Measurements from ENCODE around the gene ATOSB.
"Not testable (repeated sequence)": the region's sequence is repeated elsewhere in the genome, so short reads cannot be mapped to it uniquely, and the experiment has no call there.

Gene ATOSB

DNA sequence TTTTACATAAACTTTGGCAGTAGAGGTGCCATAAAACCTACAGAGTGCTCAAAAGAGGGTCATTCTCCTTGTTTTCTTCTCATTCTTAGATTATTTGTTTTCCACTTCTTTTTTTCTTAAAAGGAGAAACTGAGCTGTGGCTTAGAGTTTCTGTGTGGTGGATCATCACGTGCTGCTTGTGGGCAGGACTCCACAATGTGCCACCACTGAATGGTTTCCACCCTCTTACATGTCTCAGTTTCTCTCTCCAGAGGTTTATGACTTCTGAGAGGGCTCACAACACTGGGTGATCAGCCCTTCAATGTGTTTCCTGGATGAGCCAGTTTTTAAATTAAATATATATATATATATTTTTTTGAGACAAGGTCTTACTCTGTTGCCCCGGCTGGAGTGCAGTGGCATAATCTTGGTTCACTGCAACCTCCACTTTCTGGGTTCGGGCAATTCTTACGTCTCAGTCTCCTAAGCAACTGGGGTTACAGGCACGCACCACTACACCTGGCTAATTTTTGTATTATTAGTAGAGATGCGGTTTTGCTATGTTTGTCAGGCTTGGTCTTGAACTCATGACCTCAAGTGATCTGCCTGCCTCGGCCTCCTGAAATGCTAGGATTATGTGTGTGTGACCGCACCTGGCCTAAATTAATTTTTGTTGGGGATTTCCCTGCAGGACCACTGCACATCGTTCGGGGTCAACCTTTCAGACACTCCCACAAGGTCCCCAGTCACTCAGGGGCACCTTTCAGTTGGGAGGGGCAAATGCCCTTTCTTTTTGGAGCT lies 43.0 kb upstream of the ATOSB start:
- Mint-ChIP-seq H3K27ac (no peak overlapping the region), H3K36me3 (ENCODE audit: low read depth) (no peaks in the 10 kb centered on the region), H3K27me3 (ENCODE audit: low read depth, poor library complexity) (no peaks in the 10 kb centered on the region), H3K9me3 (peaks cover 28% of the 10 kb centered on the region), H3K4me3 (no peak overlapping the region), H3K4me1 (peaks cover 14% of the 10 kb centered on the region)
- no peak for DNase-seq
- TF ChIP-seq, protein P1, sequence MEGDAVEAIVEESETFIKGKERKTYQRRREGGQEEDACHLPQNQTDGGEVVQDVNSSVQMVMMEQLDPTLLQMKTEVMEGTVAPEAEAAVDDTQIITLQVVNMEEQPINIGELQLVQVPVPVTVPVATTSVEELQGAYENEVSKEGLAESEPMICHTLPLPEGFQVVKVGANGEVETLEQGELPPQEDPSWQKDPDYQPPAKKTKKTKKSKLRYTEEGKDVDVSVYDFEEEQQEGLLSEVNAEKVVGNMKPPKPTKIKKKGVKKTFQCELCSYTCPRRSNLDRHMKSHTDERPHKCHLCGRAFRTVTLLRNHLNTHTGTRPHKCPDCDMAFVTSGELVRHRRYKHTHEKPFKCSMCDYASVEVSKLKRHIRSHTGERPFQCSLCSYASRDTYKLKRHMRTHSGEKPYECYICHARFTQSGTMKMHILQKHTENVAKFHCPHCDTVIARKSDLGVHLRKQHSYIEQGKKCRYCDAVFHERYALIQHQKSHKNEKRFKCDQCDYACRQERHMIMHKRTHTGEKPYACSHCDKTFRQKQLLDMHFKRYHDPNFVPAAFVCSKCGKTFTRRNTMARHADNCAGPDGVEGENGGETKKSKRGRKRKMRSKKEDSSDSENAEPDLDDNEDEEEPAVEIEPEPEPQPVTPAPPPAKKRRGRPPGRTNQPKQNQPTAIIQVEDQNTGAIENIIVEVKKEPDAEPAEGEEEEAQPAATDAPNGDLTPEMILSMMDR (IDR thresholded peaks at IDR 0.05) = no peak

DNA sequence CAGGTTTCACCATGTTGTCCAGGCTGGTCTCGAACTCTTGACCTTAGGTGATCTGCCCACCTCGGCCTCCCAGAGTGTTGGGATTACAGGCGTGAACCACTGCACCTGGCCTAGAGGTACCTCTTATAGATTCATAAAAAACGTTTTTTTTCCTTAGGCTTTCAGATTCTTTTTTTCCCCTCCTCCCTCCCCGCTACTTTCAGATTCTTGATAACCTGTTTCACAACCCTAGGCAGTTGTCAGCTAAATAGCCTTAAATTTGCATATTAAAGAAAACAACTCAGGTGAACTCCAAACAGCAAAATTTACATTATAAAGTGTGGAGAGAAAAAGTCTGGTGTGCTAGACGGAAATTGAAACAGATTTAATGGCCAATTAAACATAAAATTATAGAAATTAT lies 42.2 kb upstream of the ATOSB start:
- not testable (repeated sequence) for DNase-seq; H3K27ac Mint-ChIP-seq; H3K4me1 Mint-ChIP-seq; H3K4me3 Mint-ChIP-seq; H3K27me3 Mint-ChIP-seq (ENCODE audit: low read depth, poor library complexity); H3K36me3 Mint-ChIP-seq (ENCODE audit: low read depth)
- H3K9me3 Mint-ChIP-seq = peaks cover 28% of the 10 kb centered on the region

DNA sequence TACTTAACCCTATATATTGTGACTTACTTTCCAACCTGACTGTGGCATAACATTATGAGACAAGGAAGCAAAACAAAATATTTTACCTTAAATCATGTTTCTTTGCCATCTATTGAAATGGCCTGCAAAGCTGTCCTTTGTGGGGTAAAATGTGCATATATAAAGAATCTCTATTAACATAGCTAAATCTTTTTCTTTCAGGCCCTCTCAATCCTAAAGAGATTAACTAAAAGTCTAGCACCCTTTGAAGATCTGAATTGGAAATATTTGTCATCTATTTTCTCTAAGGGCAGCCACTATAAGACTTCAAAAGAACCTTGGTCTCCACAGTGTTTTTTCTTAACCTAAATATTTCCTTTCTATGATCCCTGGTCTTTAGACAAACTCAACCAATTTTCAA lies 41.1 kb upstream of the ATOSB start:
- Mint-ChIP-seq H3K36me3 (ENCODE audit: low read depth) (no peaks in the 10 kb centered on the region), H3K9me3 (peaks cover 28% of the 10 kb centered on the region), H3K4me3 (no peak overlapping the region), H3K27me3 (ENCODE audit: low read depth, poor library complexity) (no peaks in the 10 kb centered on the region), H3K27ac (no peak overlapping the region), H3K4me1 (no peaks in the 10 kb centered on the region)
- no peak for DNase-seq
- TF ChIP-seq, protein P1 (IDR thresholded peaks at IDR 0.05) = no peak

DNA sequence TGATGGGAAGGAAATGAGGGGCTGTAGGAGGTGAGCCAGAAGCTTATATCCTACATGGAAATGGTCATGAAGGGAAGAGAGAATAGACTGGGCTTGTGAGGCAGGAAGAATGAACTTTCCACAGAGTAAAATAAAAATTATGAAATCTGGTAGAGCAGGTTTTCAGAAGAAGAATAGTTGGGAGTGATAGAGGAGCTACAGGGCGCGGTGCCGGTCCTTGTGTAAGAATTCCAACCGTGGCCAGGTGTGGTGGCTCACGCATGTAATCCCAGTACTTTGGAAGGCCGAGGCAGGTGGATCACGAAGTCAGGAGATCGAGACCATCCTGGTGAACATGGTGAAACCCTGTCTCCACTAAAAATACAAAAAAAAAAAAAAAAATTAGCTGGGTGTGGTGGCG lies 37.3 kb upstream of the ATOSB start:
- no peak for DNase-seq
- Mint-ChIP-seq H3K4me3 (no peak overlapping the region), H3K27me3 (ENCODE audit: low read depth, poor library complexity) (no peaks in the 10 kb centered on the region), H3K9me3 (peaks cover 26% of the 10 kb centered on the region), H3K27ac (no peak overlapping the region), H3K4me1 (no peaks in the 10 kb centered on the region), H3K36me3 (ENCODE audit: low read depth) (no peaks in the 10 kb centered on the region)
- TF ChIP-seq, protein P1 (IDR thresholded peaks at IDR 0.05) = no peak

DNA sequence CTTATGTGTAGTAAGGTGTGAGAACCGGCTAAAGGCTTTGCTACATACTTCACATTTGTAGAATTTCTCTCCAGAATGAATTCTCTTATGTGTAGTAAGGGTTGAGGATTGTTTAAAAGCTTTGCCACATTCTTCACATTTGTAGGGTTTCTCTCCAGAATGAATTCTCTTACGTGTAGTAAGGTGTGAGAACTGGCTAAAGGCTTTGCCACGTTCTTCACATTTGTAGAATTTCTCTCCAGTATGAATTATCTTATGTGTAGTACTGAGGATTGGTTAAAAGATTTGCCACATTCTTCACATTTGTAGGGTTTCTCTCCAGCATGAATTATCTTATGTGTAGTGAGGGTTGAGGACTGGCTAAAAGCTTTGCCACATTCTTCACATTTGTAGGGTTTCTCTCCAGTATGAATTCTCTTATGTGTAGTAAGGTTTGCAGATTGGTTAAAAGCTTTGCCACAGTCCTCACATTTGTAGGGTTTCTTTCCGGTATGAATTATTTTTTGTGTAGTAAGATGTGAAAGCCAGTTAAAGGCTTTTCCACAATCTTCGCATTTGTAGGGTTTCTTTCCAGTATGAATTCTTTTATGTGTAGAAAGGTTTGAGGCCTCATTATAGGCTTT lies 32.4 kb upstream of the ATOSB start:
- peaks cover 59% of the 10 kb centered on the region for H3K9me3 Mint-ChIP-seq
- H3K27me3 Mint-ChIP-seq (ENCODE audit: low read depth, poor library complexity); H3K36me3 Mint-ChIP-seq (ENCODE audit: low read depth); H3K27ac Mint-ChIP-seq; H3K4me3 Mint-ChIP-seq; H3K4me1 Mint-ChIP-seq; DNase-seq: not testable (repeated sequence)

DNA sequence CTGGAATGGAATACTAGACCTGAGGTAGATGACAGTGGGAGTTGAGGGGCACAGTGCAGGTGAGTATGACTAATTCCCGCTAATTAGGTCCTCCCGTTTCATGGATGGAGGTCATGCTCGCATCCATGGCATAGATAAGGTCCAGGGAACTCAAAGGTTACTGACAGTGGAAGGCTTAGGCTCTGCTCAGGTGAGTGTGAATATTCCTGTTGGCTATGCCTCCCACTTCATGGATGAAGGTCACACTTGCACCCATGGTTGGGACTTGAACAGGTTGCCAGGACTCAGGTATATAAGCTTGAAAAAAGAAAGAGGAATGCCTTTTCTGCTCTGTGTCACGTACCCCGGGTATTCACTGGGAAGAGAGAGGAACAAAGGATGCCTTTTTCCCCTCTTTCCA lies 26.4 kb upstream of the ATOSB start:
- no peak for DNase-seq
- TF ChIP-seq, protein P1 (IDR thresholded peaks at IDR 0.05) = no peak
- H3K36me3 Mint-ChIP-seq (ENCODE audit: low read depth) = no peaks in the 10 kb centered on the region

DNA sequence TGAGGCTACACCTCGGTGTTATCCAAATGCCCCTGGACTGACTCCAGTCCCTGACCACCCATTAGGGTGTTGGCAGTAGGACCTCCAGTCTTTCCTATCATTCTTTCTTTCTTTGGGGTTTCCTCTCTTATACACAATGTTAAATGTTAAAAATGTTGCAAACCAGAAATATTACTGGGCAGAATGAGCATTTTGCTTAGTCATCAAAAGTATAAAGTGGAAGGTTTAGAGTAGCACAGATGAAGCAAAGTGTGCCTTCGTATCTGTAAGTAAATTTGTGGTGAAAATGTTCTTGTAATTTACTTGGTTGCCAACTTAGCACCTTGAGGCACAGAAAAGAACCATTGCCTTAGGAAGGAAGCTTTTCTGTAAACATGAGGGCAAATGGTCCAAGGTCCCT lies 24.4 kb upstream of the ATOSB start:
- no peak for DNase-seq
- no peak overlapping the region for H3K27ac Mint-ChIP-seq

More for the DNA sequence above, 26.4 kb upstream of the ATOSB start:
- Mint-ChIP-seq H3K4me1 (no peaks in the 10 kb centered on the region), H3K27me3 (ENCODE audit: low read depth, poor library complexity) (peaks cover 7% of the 10 kb centered on the region), H3K9me3 (peaks cover 59% of the 10 kb centered on the region), H3K4me3 (no peak overlapping the region), H3K27ac (no peak overlapping the region)

More for the DNA sequence above, 24.4 kb upstream of the ATOSB start:
- H3K27me3 Mint-ChIP-seq (ENCODE audit: low read depth, poor library complexity) = peaks cover 7% of the 10 kb centered on the region
- peaks cover 56% of the 10 kb centered on the region for H3K9me3 Mint-ChIP-seq
- no peak overlapping the region for H3K4me3 Mint-ChIP-seq
- TF ChIP-seq, protein P1 (IDR thresholded peaks at IDR 0.05) = no peak
- no peaks in the 10 kb centered on the region for H3K4me1 Mint-ChIP-seq
- no peaks in the 10 kb centered on the region for H3K36me3 Mint-ChIP-seq (ENCODE audit: low read depth)

Data from nephron progenitor cell (in vitro differentiated cells).